Left lung (tissue), 10 donors: ENCODE measurements around the gene ANKRD28. TPM values are rescaled to one million over a fixed set of nuclear protein-coding genes. Genes with fewer than 3 reads are reported as not detected.

ENCODE experiments used
- ATAC-seq: fragments of 200-7000 bp; cut with Tn5 transposase; one replicate; pipeline ENCODE4 v1.9.1; 2020; ENCODE audit warnings: moderate library complexity
- DNase-seq, 4 donors: peaks; one replicate each; pipeline ENCODE4 v3.0.0-alpha.2; 2013 to 2020
- H3K27ac ChIP-seq, 2 donors: fragments of 200-600 bp; sonication (generic) in 1 of 2; one replicate each; pipeline versions ENCODE4 v1.5.0 to v1.8.0; 2020 to 2021
- H3K27me3 ChIP-seq, 2 donors: fragments of 200-600 bp; sonication (generic) in 1 of 2; one replicate each; pipeline versions ENCODE4 v1.5.0 to v1.8.0; 2020 to 2021
- H3K36me3 ChIP-seq, 2 donors: fragments of 200-600 bp; sonication (generic) in 1 of 2; one replicate each; pipeline versions ENCODE4 v1.5.0 to v1.8.0; 2020 to 2021
- H3K4me1 ChIP-seq, 2 donors: fragments of 200-600 bp; one replicate each; pipeline ENCODE4 v1.8.0; 2021
- H3K4me3 ChIP-seq, 2 donors: fragments of 200-600 bp; sonication (generic) in 1 of 2; one replicate each; pipeline versions ENCODE4 v1.5.0 to v1.8.0; 2020 to 2021; ENCODE audit warnings: mild to moderate bottlenecking in 1 of 2
- H3K9me3 ChIP-seq, 2 donors: fragments of 200-600 bp; sonication (generic) in 1 of 2; one replicate each; pipeline versions ENCODE4 v1.5.0 to v1.8.0; 2020 to 2021
- intact Hi-C, 2 donors: fragments of 100-400 bp; cut with DNase I; formaldehyde crosslinking; loops; one replicate each; pipeline versions ENCODE4 v1.11.2 to v1.14.2; 2022
- polyA plus RNA-seq, 6 donors: library from polyadenylated mRNA; unstranded; fragments of 120-200 nt; gene quantifications; one replicate each; pipeline ENCODE4 v1.2.1, GENCODE V29; 2013; ENCODE audit not compliant: insufficient read length in 6 of 6
- total RNA-seq, 2 donors: library from RNA; stranded (reverse); fragmentation: NEBNext Ultra II Directional; extraction: Animal tissue kit (Norgen Biotek cat#: 25700); gene quantifications; one replicate each; pipeline ENCODE4 v1.2.1, GENCODE V29; 2021
- TF ChIP-seq, protein P1 (sequence below), 2 donors: fragments of 200-600 bp; sonication (generic) in 1 of 2; IDR thresholded peaks; one replicate each; pipeline versions ENCODE4 v1.5.0 to v1.8.0; 2021; ENCODE audit warnings: antibody characterized with exemption in 2 of 2
- donor health status: DM: no; HTN: yes; CAD: no.
- donor health status: DM: no; HTN: no; CAD: no.

Gene ANKRD28
- total and polyA plus RNA-seq, 8 donors, result 36.6 to 60.0 (median 47.2) TPM

GRCh38 chr3:15651396-15651795 lies 146.4 kb downstream of the ANKRD28 start:
- Histone ChIP-seq H3K27me3 (no peaks in the 10 kb centered on the region), H3K36me3 (no peaks in the 10 kb centered on the region), H3K4me1 (peaks cover 11 to 21% of the 10 kb centered on the region in 2 donors), H3K9me3 (peaks cover 0 to 15% of the 10 kb centered on the region in 2 donors), H3K27ac (no peak overlapping the region), H3K4me3 (no peak overlapping the region)
- ATAC-seq, result no peak
- no peak for DNase-seq
- TF ChIP-seq, protein P1, sequence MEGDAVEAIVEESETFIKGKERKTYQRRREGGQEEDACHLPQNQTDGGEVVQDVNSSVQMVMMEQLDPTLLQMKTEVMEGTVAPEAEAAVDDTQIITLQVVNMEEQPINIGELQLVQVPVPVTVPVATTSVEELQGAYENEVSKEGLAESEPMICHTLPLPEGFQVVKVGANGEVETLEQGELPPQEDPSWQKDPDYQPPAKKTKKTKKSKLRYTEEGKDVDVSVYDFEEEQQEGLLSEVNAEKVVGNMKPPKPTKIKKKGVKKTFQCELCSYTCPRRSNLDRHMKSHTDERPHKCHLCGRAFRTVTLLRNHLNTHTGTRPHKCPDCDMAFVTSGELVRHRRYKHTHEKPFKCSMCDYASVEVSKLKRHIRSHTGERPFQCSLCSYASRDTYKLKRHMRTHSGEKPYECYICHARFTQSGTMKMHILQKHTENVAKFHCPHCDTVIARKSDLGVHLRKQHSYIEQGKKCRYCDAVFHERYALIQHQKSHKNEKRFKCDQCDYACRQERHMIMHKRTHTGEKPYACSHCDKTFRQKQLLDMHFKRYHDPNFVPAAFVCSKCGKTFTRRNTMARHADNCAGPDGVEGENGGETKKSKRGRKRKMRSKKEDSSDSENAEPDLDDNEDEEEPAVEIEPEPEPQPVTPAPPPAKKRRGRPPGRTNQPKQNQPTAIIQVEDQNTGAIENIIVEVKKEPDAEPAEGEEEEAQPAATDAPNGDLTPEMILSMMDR (IDR thresholded peaks at IDR 0.05), result no peak
- intact Hi-C loops, result no loop called here

- peaks cover 14 to 27% of the 10 kb centered on the region in 2 donors for H3K4me1 ChIP-seq
- no peaks in the 10 kb centered on the region for H3K27me3 ChIP-seq
- intact Hi-C loops, result no loop called here
- H3K27ac ChIP-seq, result no peak overlapping the region
- DNase-seq, result no peak
- H3K36me3 ChIP-seq, result no peaks in the 10 kb centered on the region
- TF ChIP-seq, protein P1 (IDR thresholded peaks at IDR 0.05), result no peak
- H3K4me3 ChIP-seq, result no peak overlapping the region
- no peak for ATAC-seq
- H3K9me3 ChIP-seq, result no peaks in the 10 kb centered on the region
Observed at GRCh38 chr3:15649858-15650257, 147.9 kb downstream of the ANKRD28 start.

- no peak for DNase-seq
Observed at GRCh38 chr3:15649341-15649740, 148.4 kb downstream of the ANKRD28 start.

DNA sequence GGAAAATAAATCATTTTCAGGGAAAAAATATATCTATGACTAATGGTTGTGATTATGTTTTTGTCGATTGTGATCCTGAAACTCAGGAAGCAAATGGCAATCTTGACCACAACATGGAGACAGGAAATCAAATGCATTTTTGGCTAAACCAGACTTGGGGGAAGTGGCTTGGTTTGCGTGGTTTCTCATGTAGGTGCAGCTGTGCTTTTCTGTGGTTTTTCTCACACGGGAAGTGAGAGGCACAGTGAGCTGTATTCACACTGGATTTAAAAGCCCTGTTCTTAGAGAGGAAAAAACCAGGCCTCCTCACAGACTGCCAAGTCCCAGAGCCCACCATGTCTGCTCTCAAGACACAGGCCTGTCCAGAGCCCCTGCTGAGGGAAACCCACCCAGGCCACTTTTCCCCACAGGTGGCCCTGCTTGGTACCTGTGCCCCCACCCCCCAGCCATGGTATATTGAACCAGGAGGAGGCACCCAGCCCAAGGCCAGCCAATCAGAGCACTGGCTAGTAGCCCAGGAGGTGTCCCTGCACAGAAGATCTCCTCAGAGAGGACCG lies 150.1 kb downstream of the ANKRD28 start:
- intact Hi-C loops, result no loop called here
- H3K27ac ChIP-seq, result peak overlapping the region; percentile 51 to 57

More at GRCh38 chr3:15649341-15649740, 148.4 kb downstream of the ANKRD28 start:
- H3K36me3 ChIP-seq, result no peaks in the 10 kb centered on the region
- no peaks in the 10 kb centered on the region for H3K9me3 ChIP-seq
- H3K4me3 ChIP-seq, result no peak overlapping the region
- TF ChIP-seq, protein P1 (IDR thresholded peaks at IDR 0.05), result no peak
- H3K27me3 ChIP-seq, result no peaks in the 10 kb centered on the region
- intact Hi-C loops, result no loop called here
- peaks cover 14 to 27% of the 10 kb centered on the region in 2 donors for H3K4me1 ChIP-seq
- ATAC-seq, result no peak
- no peak overlapping the region for H3K27ac ChIP-seq

GRCh38 chr3:15646851-15647511 lies 150.8 kb downstream of the ANKRD28 start:
- peak; percentile 81 for ATAC-seq
- no peaks in the 10 kb centered on the region for H3K36me3 ChIP-seq
- peak overlapping the region; percentile 51 to 57 for H3K27ac ChIP-seq
- intact Hi-C loops, result no loop called here
- no peaks in the 10 kb centered on the region for H3K27me3 ChIP-seq
- no peaks in the 10 kb centered on the region for H3K9me3 ChIP-seq
- H3K4me3 ChIP-seq, result no peak overlapping the region
- TF ChIP-seq, protein P1 (IDR thresholded peaks at IDR 0.05), result no peak
- H3K4me1 ChIP-seq, result peaks cover 14 to 27% of the 10 kb centered on the region in 2 donors
- DNase-seq, result peak in 1 of 4 donors; percentile 40

More for the DNA sequence above, 150.1 kb downstream of the ANKRD28 start:
- TF ChIP-seq, protein P1 (IDR thresholded peaks at IDR 0.05), result no peak
- Histone ChIP-seq H3K4me3 (no peak overlapping the region), H3K36me3 (no peaks in the 10 kb centered on the region), H3K27me3 (no peaks in the 10 kb centered on the region), H3K9me3 (no peaks in the 10 kb centered on the region), H3K4me1 (peaks cover 14 to 27% of the 10 kb centered on the region in 2 donors)
- ATAC-seq (peak; percentile 35), DNase-seq (no peak)
